CD4-positive, alpha-beta memory T cell (primary cell): ENCODE measurements around the gene COX19. TPM values are rescaled to one million over a fixed set of nuclear protein-coding genes. Genes with fewer than 3 reads are reported as not detected.

Source experiments
- CTCF ChIA-PET: fragments of 350-600 bp; sonication (Branson Sonifier 250); formaldehyde crosslinking; loops from one replicate; lab custom pipeline; 2021; ENCODE audit warnings: inconsistent platforms; ENCODE audit not compliant: partially characterized antibody; lab: Charles Lee
- POLR2A ChIA-PET: fragments of 350-600 bp; sonication (Branson Sonifier 250); formaldehyde crosslinking; loops from one replicate; lab custom pipeline; 2021; ENCODE audit not compliant: partially characterized antibody; lab: Charles Lee
- DNase-seq, 5 donors: peaks; one replicate each; pipeline versions ENCODE4 v3.0.0 to v3.0.0-alpha.2; 2020 to 2022; ENCODE audit warnings: mixed read lengths in 1 of 5
- H3K27ac ChIP-seq: one replicate; pipeline ENCODE4 v1.7.0; 2013; ENCODE audit warnings: low read depth, low read length
- H3K27me3 ChIP-seq: 2 replicates; pipeline ENCODE4 v1.7.0; 2013; ENCODE audit warnings: mild to moderate bottlenecking, low read length, moderate library complexity; ENCODE audit not compliant: insufficient read depth
- H3K36me3 ChIP-seq: 2 replicates; pipeline ENCODE4 v1.7.0; 2013; ENCODE audit warnings: mild to moderate bottlenecking, low read length, moderate library complexity; ENCODE audit not compliant: insufficient read depth
- H3K4me1 ChIP-seq: 2 replicates; pipeline ENCODE4 v1.7.0; 2013; ENCODE audit warnings: mild to moderate bottlenecking, low read length, moderate library complexity; ENCODE audit not compliant: insufficient read depth
- H3K4me3 ChIP-seq, 2 donors: one replicate each; pipeline ENCODE4 v1.7.0; 2013; ENCODE audit warnings: low read length in 2 of 2, mild to moderate bottlenecking in 1 of 2
- H3K9me3 ChIP-seq, 2 donors: one replicate each; pipeline ENCODE4 v1.7.0; 2013; ENCODE audit warnings: low read length in 2 of 2, control low read depth in 1 of 2; ENCODE audit not compliant: control insufficient read depth in 1 of 2
- H3K27ac Mint-ChIP-seq, 7 donors: one replicate each; pipeline ENCODE4 v1.8.0; 2020 to 2021; ENCODE audit warnings: mixed read lengths in 7 of 7, mild to moderate bottlenecking in 6 of 7, inconsistent platforms in 3 of 7, moderate library complexity in 3 of 7
- H3K27me3 Mint-ChIP-seq, 2 donors: one replicate each; pipeline ENCODE4 v1.8.0; 2020 to 2021; ENCODE audit warnings: mixed read lengths in 2 of 2
- H3K36me3 Mint-ChIP-seq, 2 donors: one replicate each; pipeline ENCODE4 v1.8.0; 2020 to 2021; ENCODE audit warnings: mixed read lengths in 2 of 2, inconsistent platforms in 1 of 2, mild to moderate bottlenecking in 1 of 2
- H3K4me1 Mint-ChIP-seq, 4 donors: one replicate each; pipeline ENCODE4 v1.8.0; 2020 to 2021; ENCODE audit warnings: mixed read lengths in 4 of 4, mild to moderate bottlenecking in 1 of 4
- H3K4me3 Mint-ChIP-seq, 8 donors: one replicate each; pipeline ENCODE4 v1.8.0; 2020 to 2021; ENCODE audit warnings: mixed read lengths in 8 of 8, mild to moderate bottlenecking in 7 of 8, moderate library complexity in 6 of 8, inconsistent platforms in 3 of 8
- H3K9me3 Mint-ChIP-seq, 8 donors: one replicate each; pipeline ENCODE4 v1.8.0; 2020 to 2021; ENCODE audit warnings: mixed read lengths in 8 of 8, mild to moderate bottlenecking in 5 of 8, inconsistent platforms in 3 of 8, moderate library complexity in 1 of 8
- intact Hi-C: fragments of 100-400 bp; cut with micrococcal nuclease; formaldehyde crosslinking; loops from one replicate; pipeline ENCODE4 v1.15.1; 2023
- polyA plus RNA-seq, 2 donors: library from polyadenylated mRNA; unstranded; fragments of 300-500 nt; fragmentation: Illumina TruSeq; gene quantifications; one replicate each; pipeline ENCODE4 v1.2.3, GENCODE V29; 2021
- total RNA-seq, 2 experiments: library from RNA; stranded (reverse); gene quantifications; one replicate each; pipeline ENCODE4 v1.2.3, GENCODE V29; 2021

COX19 gene
- total and polyA plus RNA-seq, 4 experiments from 2014 or later: 20.5 to 50.0 (median 33.5) TPM

- H3K27ac Mint-ChIP-seq: no peak overlapping the region
- peaks cover 0 to 2% (median 0%) of the 10 kb centered on the region in 8 donors for H3K9me3 Mint-ChIP-seq
- peaks cover 0 to 9% (median 0%) of the 10 kb centered on the region in 4 donors for H3K4me1 Mint-ChIP-seq
- peaks cover 0 to 2% of the 10 kb centered on the region in 2 donors for H3K36me3 Mint-ChIP-seq
- POLR2A ChIA-PET: interaction anchor here (0.6 to 1.5 kb wide), 6 partner anchors 22 to 52 kb away, joined by 3 to 12 read pairs (median 4); partner anchors contain the start of gene COX19
- H3K27me3 Mint-ChIP-seq: peaks cover 2 to 4% of the 10 kb centered on the region in 2 donors
- H3K4me3 Mint-ChIP-seq: peak overlapping the region in 2 of 8 donors; percentile 42 to 54
- H3K36me3 ChIP-seq: no peaks in the 10 kb centered on the region
- H3K27me3 ChIP-seq: no peaks in the 10 kb centered on the region
- no peak for DNase-seq
- CTCF ChIA-PET: interaction anchor here (0.7 to 4.3 kb wide), 2 partner anchors 30 to 44 kb away, joined by 3 to 19 read pairs; no protein-coding TSS in a partner anchor
- no peak overlapping the region for H3K27ac ChIP-seq
- intact Hi-C loops: loop anchor here (1.0 to 5.0 kb wide), 3 partner anchors 29 to 166 kb away; no protein-coding TSS in a partner anchor
- no peaks in the 10 kb centered on the region for H3K9me3 ChIP-seq
- H3K4me1 ChIP-seq: peaks cover 5% of the 10 kb centered on the region
- no peak overlapping the region for H3K4me3 ChIP-seq
These were observed 21.6 kb downstream of the COX19 start for GRCh38 chr7:953547-954327.

- Histone ChIP-seq H3K4me1 (peaks cover 5% of the 10 kb centered on the region), H3K36me3 (no peaks in the 10 kb centered on the region), H3K27me3 (no peaks in the 10 kb centered on the region), H3K4me3 (no peak overlapping the region), H3K9me3 (no peaks in the 10 kb centered on the region), H3K27ac (no peak overlapping the region)
- peak overlapping the region in 4 of 8 donors; percentile 15 to 72 (median 34) for H3K4me3 Mint-ChIP-seq
- ChIA-PET POLR2A (interaction anchor here (0.8 to 1.4 kb wide), 3 partner anchors 12 to 43 kb away, joined by 4 to 5 read pairs (median 4); no protein-coding TSS in a partner anchor), CTCF (interaction anchor here (0.7 to 4.3 kb wide), 3 partner anchors 29 to 44 kb away, joined by 3 to 19 read pairs (median 3); no protein-coding TSS in a partner anchor)
- H3K27me3 Mint-ChIP-seq: peaks cover 2 to 4% of the 10 kb centered on the region in 2 donors
- no peak for DNase-seq
- H3K9me3 Mint-ChIP-seq: peaks cover 0 to 2% (median 0%) of the 10 kb centered on the region in 8 donors
- H3K36me3 Mint-ChIP-seq: peaks cover 0 to 2% of the 10 kb centered on the region in 2 donors
- no peak overlapping the region for H3K27ac Mint-ChIP-seq
- H3K4me1 Mint-ChIP-seq: peaks cover 0 to 9% (median 2%) of the 10 kb centered on the region in 4 donors
- intact Hi-C loops: loop anchor here (5.0 kb wide), 1 partner anchor 165 kb away; no protein-coding TSS in a partner anchor
These were observed 22.6 kb downstream of the COX19 start for GRCh38 chr7:952548-953441.

GRCh38 chr7:951881-952547, 23.3 kb downstream of the COX19 start:
- peak overlapping the region in 3 of 8 donors; percentile 15 to 72 (median 15) for H3K4me3 Mint-ChIP-seq

GRCh38 chr7:949021-949934, 26.1 kb downstream of the COX19 start:
- no peaks in the 10 kb centered on the region for H3K9me3 ChIP-seq
- no peak overlapping the region for H3K4me3 ChIP-seq
- no peak for DNase-seq
- H3K4me1 ChIP-seq: peaks cover 5% of the 10 kb centered on the region
- H3K36me3 Mint-ChIP-seq: no peaks in the 10 kb centered on the region
- CTCF ChIA-PET: no interaction called here
- H3K27ac Mint-ChIP-seq: peak overlapping the region in 1 of 7 donors; percentile 15
- intact Hi-C loops: no loop called here
- peaks cover 0 to 2% (median 0%) of the 10 kb centered on the region in 8 donors for H3K9me3 Mint-ChIP-seq
- POLR2A ChIA-PET: no interaction called here
- no peaks in the 10 kb centered on the region for H3K27me3 ChIP-seq
- H3K27ac ChIP-seq: no peak overlapping the region
- H3K4me1 Mint-ChIP-seq: peaks cover 0 to 5% (median 2%) of the 10 kb centered on the region in 4 donors
- H3K4me3 Mint-ChIP-seq: peak overlapping the region in 1 of 8 donors; percentile 6
- no peaks in the 10 kb centered on the region for H3K36me3 ChIP-seq
- H3K27me3 Mint-ChIP-seq: no peaks in the 10 kb centered on the region

More at GRCh38 chr7:951881-952547, 23.3 kb downstream of the COX19 start:
- H3K27ac ChIP-seq: no peak overlapping the region
- H3K27me3 Mint-ChIP-seq: peaks cover 2 to 4% of the 10 kb centered on the region in 2 donors
- CTCF ChIA-PET: interaction anchor here (0.7 to 4.3 kb wide), 2 partner anchors 28 to 43 kb away, joined by 3 to 19 read pairs; no protein-coding TSS in a partner anchor
- H3K9me3 Mint-ChIP-seq: peaks cover 0 to 2% (median 0%) of the 10 kb centered on the region in 8 donors
- intact Hi-C loops: loop anchor here (5.0 kb wide), 1 partner anchor 165 kb away; no protein-coding TSS in a partner anchor
- H3K4me3 ChIP-seq: no peak overlapping the region
- no peak overlapping the region for H3K27ac Mint-ChIP-seq
- no peaks in the 10 kb centered on the region for H3K9me3 ChIP-seq
- H3K4me1 ChIP-seq: peaks cover 5% of the 10 kb centered on the region
- peaks cover 0 to 9% (median 2%) of the 10 kb centered on the region in 4 donors for H3K4me1 Mint-ChIP-seq
- H3K36me3 Mint-ChIP-seq: peaks cover 0 to 2% of the 10 kb centered on the region in 2 donors
- no peaks in the 10 kb centered on the region for H3K36me3 ChIP-seq
- POLR2A ChIA-PET: interaction anchor here (0.8 to 1.4 kb wide), 4 partner anchors 13 to 43 kb away, joined by 3 to 5 read pairs (median 4); no protein-coding TSS in a partner anchor
- no peak for DNase-seq
- no peaks in the 10 kb centered on the region for H3K27me3 ChIP-seq

GRCh38 chr7:947391-948210, 27.7 kb downstream of the COX19 start:
- no peaks in the 10 kb centered on the region for H3K27me3 Mint-ChIP-seq
- no peak overlapping the region for H3K27ac ChIP-seq
- intact Hi-C loops: no loop called here
- POLR2A ChIA-PET: no interaction called here
- H3K9me3 ChIP-seq: no peaks in the 10 kb centered on the region
- peaks cover 0 to 2% (median 0%) of the 10 kb centered on the region in 8 donors for H3K9me3 Mint-ChIP-seq
- no peak overlapping the region for H3K27ac Mint-ChIP-seq
- peaks cover 0 to 4% (median 2%) of the 10 kb centered on the region in 4 donors for H3K4me1 Mint-ChIP-seq
- no peaks in the 10 kb centered on the region for H3K36me3 ChIP-seq
- H3K27me3 ChIP-seq: no peaks in the 10 kb centered on the region
- no peaks in the 10 kb centered on the region for H3K36me3 Mint-ChIP-seq
- H3K4me3 ChIP-seq: no peak overlapping the region
- CTCF ChIA-PET: no interaction called here
- no peak overlapping the region for H3K4me3 Mint-ChIP-seq
- DNase-seq: no peak
- no peaks in the 10 kb centered on the region for H3K4me1 ChIP-seq
